GM18517 (cell line): ENCODE data around the gene TMEM238.
"Not testable (repeated sequence)": the region's sequence is repeated elsewhere in the genome, so short reads cannot be mapped to it uniquely, and the experiment has no call there.

Source experiments
- ATAC-seq: cut with Tn5 transposase; IDR thresholded peaks from one replicate; pipeline ENCODE4 v1.9.1; 2021; ENCODE audit warnings: mild to moderate bottlenecking, moderate library complexity; ENCODE audit not compliant: unreplicated experiment

TMEM238 gene

GRCh38 chr19:55384131-55384919 lies at the start of gene TMEM238:
Gene TMEM238, minus strand, starts transcription at chr19:55384292. Its CDS starts 33 bp downstream, at chr19:55384259.
- ATAC-seq, result no peak

GRCh38 chr19:55433292-55433691 lies 49.2 kb upstream of the TMEM238 start:
- ATAC-seq, result no peak

GRCh38 chr19:55432241-55432959 lies 48.3 kb upstream of the TMEM238 start:
- ATAC-seq, result no peak

- ATAC-seq, result no peak
Measured at GRCh38 chr19:55431183-55431582, 47.1 kb upstream of the TMEM238 start.

GRCh38 chr19:55426042-55426441 lies 42.0 kb upstream of the TMEM238 start:
- ATAC-seq, result no peak

- ATAC-seq, result no peak
Measured at GRCh38 chr19:55424518-55424917, 40.4 kb upstream of the TMEM238 start.

- ATAC-seq, result no peak
Measured at GRCh38 chr19:55423225-55424005, 39.3 kb upstream of the TMEM238 start.

GRCh38 chr19:55421281-55421680 lies 37.2 kb upstream of the TMEM238 start:
- not testable (repeated sequence) for ATAC-seq

GRCh38 chr19:55419624-55420236 lies 35.6 kb upstream of the TMEM238 start:
- no peak for ATAC-seq

GRCh38 chr19:55419103-55419502 lies 35.0 kb upstream of the TMEM238 start:
- no peak for ATAC-seq

GRCh38 chr19:55418185-55418584 lies 34.1 kb upstream of the TMEM238 start:
- ATAC-seq, result no peak

GRCh38 chr19:55410168-55410567 lies 26.1 kb upstream of the TMEM238 start:
- ATAC-seq, result no peak

GRCh38 chr19:55409179-55409578 lies 25.1 kb upstream of the TMEM238 start:
- ATAC-seq, result not testable (repeated sequence)

- ATAC-seq, result no peak
Measured at GRCh38 chr19:55408533-55408872, 24.4 kb upstream of the TMEM238 start.

- peak; percentile 84 for ATAC-seq
Measured at GRCh38 chr19:55407800-55408532, 23.9 kb upstream of the TMEM238 start.

- ATAC-seq, result not testable (repeated sequence)
Measured at GRCh38 chr19:55407550-55407799, 23.4 kb upstream of the TMEM238 start, which contains the start of gene UBE2S. Gene UBE2S, minus strand, starts transcription at chr19:55407788. Its CDS starts 199 bp downstream, at chr19:55407589.

GRCh38 chr19:55406826-55407549 lies 22.9 kb upstream of the TMEM238 start:
- peak; percentile 26 for ATAC-seq

GRCh38 chr19:55406091-55406825 lies 22.2 kb upstream of the TMEM238 start:
- no peak for ATAC-seq

- no peak for ATAC-seq
Measured at GRCh38 chr19:55405638-55406037, 21.5 kb upstream of the TMEM238 start.
